Measurements from ENCODE around the gene HBG1.
"Not testable (repeated sequence)": the region's sequence is repeated elsewhere in the genome, so short reads cannot be mapped to it uniquely, and the experiment has no call there.

Gene HBG1

GRCh38 chr11:5265832-5266231, 16.2 kb upstream of the HBG1 start:
- H3K79me1 ChIP-seq (replicated peaks; ENCODE audit: low read length, poor library complexity, severe bottlenecking), result no peaks in the 10 kb centered on the region
- H2BK120ac ChIP-seq (ENCODE audit: low read depth, low read length), result no peak overlapping the region
- H3K27me3 ChIP-seq (ENCODE audit: control insufficient read depth in 1 of 2, insufficient read depth in 1 of 2, low read length in 2 of 2), result no peaks in the 10 kb centered on the region
- H3K18ac ChIP-seq (ENCODE audit: low read depth in 1 of 2, low read length in 2 of 2), result no peak overlapping the region
- WGBS, result no CpG with 5 or more reads among the region's 2 CpGs
- no peak overlapping the region for H3K4me3 ChIP-seq (ENCODE audit: insufficient read depth in 1 of 2, low read depth in 1 of 2, low read length in 2 of 2)
- no peak overlapping the region for H2BK12ac ChIP-seq (ENCODE audit: low read length in 2 of 2)
- H2AK5ac ChIP-seq (ENCODE audit: low read length, severe bottlenecking), result no peak overlapping the region
- peaks cover 1% of the 10 kb centered on the region for H3K4me1 ChIP-seq (ENCODE audit: control insufficient read depth, insufficient read depth, low read depth, low read length)
- no peak overlapping the region for H3K14ac ChIP-seq (ENCODE audit: low read length in 2 of 2)
- H2BK15ac ChIP-seq (ENCODE audit: low read depth, poor library complexity, severe bottlenecking), result no peak overlapping the region
- H3K4ac ChIP-seq (ENCODE audit: low read depth in 1 of 2, low read length in 2 of 2), result no peak overlapping the region
- H3K27ac ChIP-seq (ENCODE audit: low read length, poor library complexity, severe bottlenecking), result no peak overlapping the region
- no peaks in the 10 kb centered on the region for H3K9me3 ChIP-seq (ENCODE audit: control insufficient read depth, low read length)
- no peak overlapping the region for H3K23ac ChIP-seq (ENCODE audit: low read length in 2 of 2)
- no peaks in the 10 kb centered on the region for H3K36me3 ChIP-seq (ENCODE audit: control insufficient read depth in 1 of 2, insufficient read depth in 2 of 2, low read depth in 1 of 2, low read length in 2 of 2)
- H3K4me2 ChIP-seq (ENCODE audit: low read length, poor library complexity, severe bottlenecking), result no peak overlapping the region
- H3K9ac ChIP-seq (ENCODE audit: low read length), result no peak overlapping the region
- DNase-seq, result no peak
- H2AFZ ChIP-seq (ENCODE audit: low read depth, low read length), result no peak overlapping the region
- no peak overlapping the region for H2BK5ac ChIP-seq (ENCODE audit: low read depth, low read length, poor library complexity, severe bottlenecking)
- no peak overlapping the region for H4K8ac ChIP-seq (ENCODE audit: low read length)
- no peak overlapping the region for H4K91ac ChIP-seq (ENCODE audit: low read length)

GRCh38 chr11:5258543-5259262, 9.0 kb upstream of the HBG1 start:
- Histone ChIP-seq H3K4me2 (ENCODE audit: low read length, poor library complexity, severe bottlenecking) (no peak overlapping the region), H3K27me3 (ENCODE audit: control insufficient read depth in 1 of 2, insufficient read depth in 1 of 2, low read length in 2 of 2) (no peaks in the 10 kb centered on the region), H2BK12ac (ENCODE audit: low read length in 2 of 2) (no peak overlapping the region), H2AK5ac (ENCODE audit: low read length, severe bottlenecking) (no peak overlapping the region), H3K4ac (ENCODE audit: low read depth in 1 of 2, low read length in 2 of 2) (no peak overlapping the region), H2BK15ac (ENCODE audit: low read depth, poor library complexity, severe bottlenecking) (no peak overlapping the region), H3K36me3 (ENCODE audit: control insufficient read depth in 1 of 2, insufficient read depth in 2 of 2, low read depth in 1 of 2, low read length in 2 of 2) (no peaks in the 10 kb centered on the region), H3K9me3 (ENCODE audit: control insufficient read depth, low read length) (no peaks in the 10 kb centered on the region), H3K27ac (ENCODE audit: low read length, poor library complexity, severe bottlenecking) (no peak overlapping the region), H2AFZ (ENCODE audit: low read depth, low read length) (no peak overlapping the region), H4K8ac (ENCODE audit: low read length) (no peak overlapping the region), H4K91ac (ENCODE audit: low read length) (no peak overlapping the region), H3K14ac (ENCODE audit: low read length in 2 of 2) (no peak overlapping the region), H3K79me1 (replicated peaks; ENCODE audit: low read length, poor library complexity, severe bottlenecking) (no peaks in the 10 kb centered on the region), H2BK5ac (ENCODE audit: low read depth, low read length, poor library complexity, severe bottlenecking) (no peak overlapping the region), H3K4me3 (ENCODE audit: insufficient read depth in 1 of 2, low read depth in 1 of 2, low read length in 2 of 2) (no peak overlapping the region), H3K4me1 (ENCODE audit: control insufficient read depth, insufficient read depth, low read depth, low read length) (peaks cover 2% of the 10 kb centered on the region), H3K23ac (ENCODE audit: low read length in 2 of 2) (no peak overlapping the region), H3K9ac (ENCODE audit: low read length) (no peak overlapping the region), H2BK120ac (ENCODE audit: low read depth, low read length) (no peak overlapping the region), H3K18ac (ENCODE audit: low read depth in 1 of 2, low read length in 2 of 2) (no peak overlapping the region)
- 82% methylated on average over 7 of the region's 7 CpGs for WGBS
- no peak for DNase-seq

GRCh38 chr11:5257296-5257695, 7.6 kb upstream of the HBG1 start:
- no peak overlapping the region for H2BK5ac ChIP-seq (ENCODE audit: low read depth, low read length, poor library complexity, severe bottlenecking)
- no peak overlapping the region for H3K23ac ChIP-seq (ENCODE audit: low read length in 2 of 2)
- no peak overlapping the region for H2BK15ac ChIP-seq (ENCODE audit: low read depth, poor library complexity, severe bottlenecking)
- no peak overlapping the region for H4K91ac ChIP-seq (ENCODE audit: low read length)
- no peak overlapping the region for H2AFZ ChIP-seq (ENCODE audit: low read depth, low read length)
- WGBS, result 41% methylated on average over 2 of the region's 2 CpGs
- H2AK5ac ChIP-seq (ENCODE audit: low read length, severe bottlenecking), result no peak overlapping the region
- no peak overlapping the region for H4K8ac ChIP-seq (ENCODE audit: low read length)
- H3K36me3 ChIP-seq (ENCODE audit: control insufficient read depth in 1 of 2, insufficient read depth in 2 of 2, low read depth in 1 of 2, low read length in 2 of 2), result no peaks in the 10 kb centered on the region
- H3K4me1 ChIP-seq (ENCODE audit: control insufficient read depth, insufficient read depth, low read depth, low read length), result peaks cover 2% of the 10 kb centered on the region
- H3K79me1 ChIP-seq (replicated peaks; ENCODE audit: low read length, poor library complexity, severe bottlenecking), result no peaks in the 10 kb centered on the region
- no peaks in the 10 kb centered on the region for H3K9me3 ChIP-seq (ENCODE audit: control insufficient read depth, low read length)
- no peak overlapping the region for H3K4me2 ChIP-seq (ENCODE audit: low read length, poor library complexity, severe bottlenecking)
- no peak overlapping the region for H3K4ac ChIP-seq (ENCODE audit: low read depth in 1 of 2, low read length in 2 of 2)
- H3K9ac ChIP-seq (ENCODE audit: low read length), result no peak overlapping the region
- no peak overlapping the region for H3K4me3 ChIP-seq (ENCODE audit: insufficient read depth in 1 of 2, low read depth in 1 of 2, low read length in 2 of 2)
- H3K18ac ChIP-seq (ENCODE audit: low read depth in 1 of 2, low read length in 2 of 2), result no peak overlapping the region
- H2BK12ac ChIP-seq (ENCODE audit: low read length in 2 of 2), result no peak overlapping the region
- H2BK120ac ChIP-seq (ENCODE audit: low read depth, low read length), result no peak overlapping the region
- H3K14ac ChIP-seq (ENCODE audit: low read length in 2 of 2), result no peak overlapping the region
- H3K27me3 ChIP-seq (ENCODE audit: control insufficient read depth in 1 of 2, insufficient read depth in 1 of 2, low read length in 2 of 2), result peaks cover 0 to 2% of the 10 kb centered on the region in 2 experiments
- no peak for DNase-seq
- no peak overlapping the region for H3K27ac ChIP-seq (ENCODE audit: low read length, poor library complexity, severe bottlenecking)

- H3K79me1 ChIP-seq (replicated peaks; ENCODE audit: low read length, poor library complexity, severe bottlenecking); H2AFZ ChIP-seq (ENCODE audit: low read depth, low read length); H2BK5ac ChIP-seq (ENCODE audit: low read depth, low read length, poor library complexity, severe bottlenecking); H3K18ac ChIP-seq (ENCODE audit: low read depth in 1 of 2, low read length in 2 of 2); H3K4me1 ChIP-seq (ENCODE audit: control insufficient read depth, insufficient read depth, low read depth, low read length); H3K14ac ChIP-seq (ENCODE audit: low read length in 2 of 2); H3K4ac ChIP-seq (ENCODE audit: low read depth in 1 of 2, low read length in 2 of 2); H3K4me2 ChIP-seq (ENCODE audit: low read length, poor library complexity, severe bottlenecking); H2BK120ac ChIP-seq (ENCODE audit: low read depth, low read length); H4K8ac ChIP-seq (ENCODE audit: low read length); H3K36me3 ChIP-seq (ENCODE audit: control insufficient read depth in 1 of 2, insufficient read depth in 2 of 2, low read depth in 1 of 2, low read length in 2 of 2); H3K27ac ChIP-seq (ENCODE audit: low read length, poor library complexity, severe bottlenecking); H2BK12ac ChIP-seq (ENCODE audit: low read length in 2 of 2); H3K27me3 ChIP-seq (ENCODE audit: control insufficient read depth in 1 of 2, insufficient read depth in 1 of 2, low read length in 2 of 2); H2AK5ac ChIP-seq (ENCODE audit: low read length, severe bottlenecking); DNase-seq; H2BK15ac ChIP-seq (ENCODE audit: low read depth, poor library complexity, severe bottlenecking); H3K4me3 ChIP-seq (ENCODE audit: insufficient read depth in 1 of 2, low read depth in 1 of 2, low read length in 2 of 2); H3K9me3 ChIP-seq (ENCODE audit: control insufficient read depth, low read length); H3K9ac ChIP-seq (ENCODE audit: low read length); H3K23ac ChIP-seq (ENCODE audit: low read length in 2 of 2); H4K91ac ChIP-seq (ENCODE audit: low read length): not testable (repeated sequence)
- WGBS, result 75% methylated on average over 2 of the region's 9 CpGs
These were observed 5.2 kb upstream of the HBG1 start, which contains the start of gene HBG2 for GRCh38 chr11:5254646-5255413. TSS of gene HBG2 (minus strand) at chr11:5254781. CDS start at chr11:5254728, 53 bp downstream.
